GM12878 (cell line): ENCODE measurements around the gene CBARP. TPM values are rescaled to one million over a fixed set of nuclear protein-coding genes. Genes with fewer than 3 reads are reported as not detected.

Experiments used
- BACH1 ChIP-seq: fragments of 450-650 bp; IDR thresholded peaks from 2 replicates; pipeline ENCODE4 v1.6.1; 2017; ENCODE audit warnings: mild to moderate bottlenecking, borderline replicate concordance
- CREM ChIP-seq: IDR thresholded peaks from 2 replicates; pipeline ENCODE4 v1.6.1; 2014; ENCODE audit warnings: antibody characterized with exemption, low read depth
- GABPA ChIP-seq: IDR thresholded peaks from 2 replicates; pipeline ENCODE4 v1.6.1; 2014; ENCODE audit warnings: antibody characterized with exemption, low read depth, mild to moderate bottlenecking, inconsistent platforms
- IKZF1 ChIP-seq: fragments of 450-650 bp; conservative IDR thresholded peaks from 2 replicates; pipeline ENCODE4 v1.6.1; 2017; ENCODE audit warnings: antibody characterized with exemption, mild to moderate bottlenecking
- JUND ChIP-seq: IDR thresholded peaks from 2 replicates; pipeline ENCODE4 v1.6.1; 2012; ENCODE audit warnings: low read depth, mild to moderate bottlenecking, low read length, improper control_type of control experiment, moderate library complexity
- MEF2A ChIP-seq: IDR thresholded peaks from 2 replicates; pipeline ENCODE4 v1.6.1; 2011; ENCODE audit warnings: low read depth, mild to moderate bottlenecking, low read length, moderate library complexity; ENCODE audit not compliant: insufficient read depth
- MYB ChIP-seq: fragments of 150-350 bp; IDR thresholded peaks from 2 replicates; pipeline ENCODE4 v1.6.1; 2014; ENCODE audit warnings: mild to moderate bottlenecking, low read depth, low read length, borderline replicate concordance
- NR2C2 ChIP-seq: IDR thresholded peaks from 2 replicates; pipeline ENCODE4 v1.6.1; 2011; ENCODE audit warnings: borderline replicate concordance, low read depth; ENCODE audit not compliant: control insufficient read depth, insufficient read length
- RB1 ChIP-seq: fragments of 450-650 bp; formaldehyde crosslinking; IDR thresholded peaks from 2 replicates; pipeline ENCODE4 v1.6.1; 2017; ENCODE audit warnings: mild to moderate bottlenecking, borderline replicate concordance
- RBBP5 ChIP-seq: fragments of 200-600 bp; sonication (generic); conservative IDR thresholded peaks from 2 replicates; pipeline ENCODE4 v1.6.1; 2016
- RELA ChIP-seq: fragments of 450-650 bp; IDR thresholded peaks from 2 replicates; pipeline ENCODE4 v1.8.0; 2014; ENCODE audit warnings: borderline replicate concordance; ENCODE audit not compliant: partially characterized antibody
- RFX5 ChIP-seq: IDR thresholded peaks from 2 replicates; pipeline ENCODE4 v1.6.1; 2011; ENCODE audit warnings: low read depth, low read length, improper control_type of control experiment
- TAF1 ChIP-seq: IDR thresholded peaks from 2 replicates; pipeline ENCODE4 v1.6.1; 2011; ENCODE audit warnings: mild to moderate bottlenecking, low read depth, low read length, borderline replicate concordance
- TCF12 ChIP-seq: IDR thresholded peaks from 2 replicates; pipeline ENCODE4 v1.6.1; 2011; ENCODE audit warnings: low read depth, mild to moderate bottlenecking, low read length
- ZNF217 ChIP-seq: fragments of 450-650 bp; IDR thresholded peaks from 2 replicates; pipeline ENCODE4 v1.6.1; 2017; ENCODE audit warnings: antibody characterized with exemption, mild to moderate bottlenecking
- ZNF384 ChIP-seq: IDR thresholded peaks from 2 replicates; pipeline ENCODE4 v1.6.1; 2012; ENCODE audit warnings: low read depth, mild to moderate bottlenecking, low read length, improper control_type of control experiment, borderline replicate concordance
- polyA plus RNA-seq, 11 experiments: library from polyadenylated mRNA; depleted of rRNA in 4 of 11; unstranded in 6 of 11; stranded (reverse) in 5 of 11; fragments of >200 nt; fragmentation: Nextera tagmentation in 4 of 11; fragmentation: Illumina TruSeq in 1 of 11; extraction: Ambion mirVana in 4 of 11; extraction: Trizol in 1 of 11; gene quantifications; 1 replicate in 1 of 11; 2 replicates in 10 of 11; pipeline versions ENCODE4 v1.2.1 to v1.2.3, GENCODE V29; 2011 to 2016; ENCODE audit warnings: inconsistent platforms in 2 of 11, missing spikeins in 2 of 11, low read depth in 1 of 11
- total RNA-seq, 4 experiments: library from RNA; depleted of rRNA in 3 of 4; stranded (reverse); fragments of >200 nt in 3 of 4; fragmentation: Illumina TruSeq in 1 of 4; extraction: Trizol in 1 of 4; gene quantifications; 2 replicates each; pipeline versions ENCODE4 v1.2.1 to v1.2.3, GENCODE V29; 2013 to 2021
- TF ChIP-seq, protein P1 (sequence below): IDR thresholded peaks from 2 replicates; pipeline ENCODE4 v1.6.1; 2012; ENCODE audit warnings: improper control_type of control experiment, low read depth, low read length; ENCODE audit not compliant: insufficient replicate concordance
- TF ChIP-seq, protein P2 (sequence below): fragments of 450-650 bp; IDR thresholded peaks from 2 replicates; pipeline ENCODE4 v1.6.1; 2016; ENCODE audit warnings: mild to moderate bottlenecking
- TF ChIP-seq, protein P3 (sequence below): IDR thresholded peaks from 2 replicates; pipeline ENCODE4 v1.6.1; 2012; ENCODE audit warnings: low read depth, low read length, improper control_type of control experiment
- TF ChIP-seq, protein P4 (sequence below): fragments of 450-650 bp; conservative IDR thresholded peaks from 2 replicates; pipeline ENCODE4 v1.6.1; 2017; ENCODE audit warnings: mild to moderate bottlenecking, moderate library complexity

The CBARP gene
- total and polyA plus RNA-seq, 10 of the 15 experiments (the other 5 are each of a cell fraction or from before 2014, with no cell fraction given): 0.04 to 0.59 (median 0.18) TPM; not detected in 3

DNA sequence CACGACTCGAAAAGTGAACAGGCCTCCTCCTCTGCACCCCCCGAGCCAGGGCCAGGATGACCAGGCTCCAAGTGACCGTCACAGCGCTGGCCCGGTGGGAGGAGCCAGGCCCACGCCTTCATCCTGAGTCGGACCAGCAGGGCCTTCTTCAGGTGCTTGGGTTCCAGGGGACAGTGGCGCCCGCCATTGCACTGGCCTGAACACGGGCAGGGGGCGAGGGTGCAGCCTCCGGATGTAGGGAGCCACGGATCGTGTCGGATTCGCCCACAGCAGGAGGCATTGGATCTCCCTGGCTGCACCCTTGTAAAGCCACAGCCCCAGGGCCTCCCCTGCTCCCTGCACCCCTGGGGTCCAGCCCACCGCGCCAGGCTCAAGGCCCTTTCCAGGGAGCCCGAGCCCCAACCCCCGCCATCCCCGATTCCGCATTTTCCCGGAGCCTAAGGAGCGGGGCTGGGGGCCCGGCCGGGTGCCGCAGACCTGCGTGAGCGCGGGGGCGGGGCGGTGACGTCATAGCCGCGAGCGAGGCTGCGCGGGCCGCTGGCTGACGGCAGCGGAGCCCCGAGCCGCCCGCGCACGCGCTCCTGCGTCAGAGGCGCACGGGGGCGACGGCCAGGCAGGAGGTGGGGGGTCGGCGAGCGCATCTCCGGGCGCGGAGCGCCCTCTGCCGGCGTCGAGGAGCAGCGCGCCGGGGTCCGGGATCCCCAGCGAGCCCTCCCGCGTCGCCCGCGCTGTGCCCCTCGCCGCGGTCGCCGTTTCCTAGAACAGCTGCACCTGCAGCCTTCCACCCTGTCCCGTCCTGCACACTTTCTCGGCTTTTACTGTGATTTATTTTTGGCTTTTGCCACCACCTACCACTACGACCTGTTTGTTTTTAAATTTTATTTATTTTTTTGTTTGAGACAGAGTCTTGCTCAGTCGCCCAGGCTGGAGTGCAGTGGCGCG lies 2.3 kb upstream of the CBARP start (continued):
- TF ChIP-seq, protein P1, sequence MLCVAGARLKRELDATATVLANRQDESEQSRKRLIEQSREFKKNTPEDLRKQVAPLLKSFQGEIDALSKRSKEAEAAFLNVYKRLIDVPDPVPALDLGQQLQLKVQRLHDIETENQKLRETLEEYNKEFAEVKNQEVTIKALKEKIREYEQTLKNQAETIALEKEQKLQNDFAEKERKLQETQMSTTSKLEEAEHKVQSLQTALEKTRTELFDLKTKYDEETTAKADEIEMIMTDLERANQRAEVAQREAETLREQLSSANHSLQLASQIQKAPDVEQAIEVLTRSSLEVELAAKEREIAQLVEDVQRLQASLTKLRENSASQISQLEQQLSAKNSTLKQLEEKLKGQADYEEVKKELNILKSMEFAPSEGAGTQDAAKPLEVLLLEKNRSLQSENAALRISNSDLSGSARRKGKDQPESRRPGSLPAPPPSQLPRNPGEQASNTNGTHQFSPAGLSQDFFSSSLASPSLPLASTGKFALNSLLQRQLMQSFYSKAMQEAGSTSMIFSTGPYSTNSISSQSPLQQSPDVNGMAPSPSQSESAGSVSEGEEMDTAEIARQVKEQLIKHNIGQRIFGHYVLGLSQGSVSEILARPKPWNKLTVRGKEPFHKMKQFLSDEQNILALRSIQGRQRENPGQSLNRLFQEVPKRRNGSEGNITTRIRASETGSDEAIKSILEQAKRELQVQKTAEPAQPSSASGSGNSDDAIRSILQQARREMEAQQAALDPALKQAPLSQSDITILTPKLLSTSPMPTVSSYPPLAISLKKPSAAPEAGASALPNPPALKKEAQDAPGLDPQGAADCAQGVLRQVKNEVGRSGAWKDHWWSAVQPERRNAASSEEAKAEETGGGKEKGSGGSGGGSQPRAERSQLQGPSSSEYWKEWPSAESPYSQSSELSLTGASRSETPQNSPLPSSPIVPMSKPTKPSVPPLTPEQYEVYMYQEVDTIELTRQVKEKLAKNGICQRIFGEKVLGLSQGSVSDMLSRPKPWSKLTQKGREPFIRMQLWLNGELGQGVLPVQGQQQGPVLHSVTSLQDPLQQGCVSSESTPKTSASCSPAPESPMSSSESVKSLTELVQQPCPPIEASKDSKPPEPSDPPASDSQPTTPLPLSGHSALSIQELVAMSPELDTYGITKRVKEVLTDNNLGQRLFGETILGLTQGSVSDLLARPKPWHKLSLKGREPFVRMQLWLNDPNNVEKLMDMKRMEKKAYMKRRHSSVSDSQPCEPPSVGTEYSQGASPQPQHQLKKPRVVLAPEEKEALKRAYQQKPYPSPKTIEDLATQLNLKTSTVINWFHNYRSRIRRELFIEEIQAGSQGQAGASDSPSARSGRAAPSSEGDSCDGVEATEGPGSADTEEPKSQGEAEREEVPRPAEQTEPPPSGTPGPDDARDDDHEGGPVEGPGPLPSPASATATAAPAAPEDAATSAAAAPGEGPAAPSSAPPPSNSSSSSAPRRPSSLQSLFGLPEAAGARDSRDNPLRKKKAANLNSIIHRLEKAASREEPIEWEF: no peak
- TF ChIP-seq NR2C2 (no peak), TCF12 (peak; percentile 65), BACH1 (peak; percentile 85), IKZF1 (peak; percentile 97), GABPA (no peak), TAF1 (no peak), CREM (peak; percentile 87), ZNF217 (peak; percentile 67; the same call in 1 of the 2 replicates), RB1 (peak; percentile 84; the same call in 1 of the 2 replicates), JUND (peak; percentile 92), RELA (peak; percentile 88), RBBP5 (no peak), RFX5 (no peak), MEF2A (no peak), ZNF384 (no peak), MYB (no peak)
- TF ChIP-seq, protein P2, sequence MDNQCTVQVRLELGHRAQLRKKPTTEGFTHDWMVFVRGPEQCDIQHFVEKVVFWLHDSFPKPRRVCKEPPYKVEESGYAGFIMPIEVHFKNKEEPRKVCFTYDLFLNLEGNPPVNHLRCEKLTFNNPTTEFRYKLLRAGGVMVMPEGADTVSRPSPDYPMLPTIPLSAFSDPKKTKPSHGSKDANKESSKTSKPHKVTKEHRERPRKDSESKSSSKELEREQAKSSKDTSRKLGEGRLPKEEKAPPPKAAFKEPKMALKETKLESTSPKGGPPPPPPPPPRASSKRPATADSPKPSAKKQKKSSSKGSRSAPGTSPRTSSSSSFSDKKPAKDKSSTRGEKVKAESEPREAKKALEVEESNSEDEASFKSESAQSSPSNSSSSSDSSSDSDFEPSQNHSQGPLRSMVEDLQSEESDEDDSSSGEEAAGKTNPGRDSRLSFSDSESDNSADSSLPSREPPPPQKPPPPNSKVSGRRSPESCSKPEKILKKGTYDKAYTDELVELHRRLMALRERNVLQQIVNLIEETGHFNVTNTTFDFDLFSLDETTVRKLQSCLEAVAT: no peak
- TF ChIP-seq, protein P3, sequence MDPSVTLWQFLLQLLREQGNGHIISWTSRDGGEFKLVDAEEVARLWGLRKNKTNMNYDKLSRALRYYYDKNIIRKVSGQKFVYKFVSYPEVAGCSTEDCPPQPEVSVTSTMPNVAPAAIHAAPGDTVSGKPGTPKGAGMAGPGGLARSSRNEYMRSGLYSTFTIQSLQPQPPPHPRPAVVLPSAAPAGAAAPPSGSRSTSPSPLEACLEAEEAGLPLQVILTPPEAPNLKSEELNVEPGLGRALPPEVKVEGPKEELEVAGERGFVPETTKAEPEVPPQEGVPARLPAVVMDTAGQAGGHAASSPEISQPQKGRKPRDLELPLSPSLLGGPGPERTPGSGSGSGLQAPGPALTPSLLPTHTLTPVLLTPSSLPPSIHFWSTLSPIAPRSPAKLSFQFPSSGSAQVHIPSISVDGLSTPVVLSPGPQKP: no peak
- TF ChIP-seq, protein P4, sequence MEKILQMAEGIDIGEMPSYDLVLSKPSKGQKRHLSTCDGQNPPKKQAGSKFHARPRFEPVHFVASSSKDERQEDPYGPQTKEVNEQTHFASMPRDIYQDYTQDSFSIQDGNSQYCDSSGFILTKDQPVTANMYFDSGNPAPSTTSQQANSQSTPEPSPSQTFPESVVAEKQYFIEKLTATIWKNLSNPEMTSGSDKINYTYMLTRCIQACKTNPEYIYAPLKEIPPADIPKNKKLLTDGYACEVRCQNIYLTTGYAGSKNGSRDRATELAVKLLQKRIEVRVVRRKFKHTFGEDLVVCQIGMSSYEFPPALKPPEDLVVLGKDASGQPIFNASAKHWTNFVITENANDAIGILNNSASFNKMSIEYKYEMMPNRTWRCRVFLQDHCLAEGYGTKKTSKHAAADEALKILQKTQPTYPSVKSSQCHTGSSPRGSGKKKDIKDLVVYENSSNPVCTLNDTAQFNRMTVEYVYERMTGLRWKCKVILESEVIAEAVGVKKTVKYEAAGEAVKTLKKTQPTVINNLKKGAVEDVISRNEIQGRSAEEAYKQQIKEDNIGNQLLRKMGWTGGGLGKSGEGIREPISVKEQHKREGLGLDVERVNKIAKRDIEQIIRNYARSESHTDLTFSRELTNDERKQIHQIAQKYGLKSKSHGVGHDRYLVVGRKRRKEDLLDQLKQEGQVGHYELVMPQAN: peak; percentile 69
